Fibroblast of pulmonary artery (primary cell): ENCODE results near the gene CNNM3.

Experiments used
- DNase-seq: peaks from one replicate; pipeline ENCODE4 v3.0.0-alpha.2; 2010; ENCODE audit warnings: low read depth
- H3K4me3 ChIP-seq: replicated peaks from 2 replicates; pipeline ENCODE4 v1.5.1; 2011; ENCODE audit warnings: low read depth, mild to moderate bottlenecking, control low read depth, low read length, moderate library complexity
- CTCF ChIP-seq: IDR thresholded peaks from 2 replicates; pipeline ENCODE4 v1.5.1; 2011; ENCODE audit warnings: mild to moderate bottlenecking, control low read depth, low read length, inconsistent platforms; ENCODE audit errors: missing control alignments

The CNNM3 gene

GRCh38 chr2:96881349-96882195 lies 65.5 kb downstream of the CNNM3 start:
- H3K4me3 ChIP-seq = no peak overlapping the region
- no peak for DNase-seq
- no peak for TF ChIP-seq CTCF

GRCh38 chr2:96882230-96882629 lies 66.2 kb downstream of the CNNM3 start:
- H3K4me3 ChIP-seq = no peak overlapping the region
- TF ChIP-seq CTCF = no peak
- no peak for DNase-seq

GRCh38 chr2:96882906-96883305 lies 66.8 kb downstream of the CNNM3 start:
- no peak for TF ChIP-seq CTCF
- no peak overlapping the region for H3K4me3 ChIP-seq
- DNase-seq = no peak

GRCh38 chr2:96883306-96883705 lies 67.2 kb downstream of the CNNM3 start:
- TF ChIP-seq CTCF = no peak
- no peak overlapping the region for H3K4me3 ChIP-seq
- no peak for DNase-seq
